Measurements from ENCODE around the gene PTPRG. TPM values are rescaled to one million over a fixed set of nuclear protein-coding genes. Genes with fewer than 3 reads are reported as not detected.

PTPRG gene
- total and polyA plus RNA-seq, 2 experiments from 2014 or later, result 24.4 to 131 TPM

GRCh38 chr3:62189376-62189698, 628.0 kb downstream of the PTPRG start:
- peaks cover 57% of the 10 kb centered on the region for H3K36me3 Mint-ChIP-seq (ENCODE audit: low read depth)
- peaks cover 26% of the 10 kb centered on the region for H3K4me1 Mint-ChIP-seq
- Histone ChIP-seq H4K20me1 (replicated peaks; ENCODE audit: insufficient read depth) (no peaks in the 10 kb centered on the region; the same call in 1 of the 2 replicates), H3K4me1 (ENCODE audit: insufficient read depth) (peaks cover 6% of the 10 kb centered on the region; the same call in 1 of the 2 replicates), H3K36me3 (ENCODE audit: insufficient read depth) (peaks cover 3% of the 10 kb centered on the region; the same call in 1 of the 2 replicates), H3F3A (replicated peaks; ENCODE audit: low read depth) (peaks cover 6% of the 10 kb centered on the region; the same call in 1 of the 2 replicates), H2AFZ (no peak overlapping the region), H3K9me2 (ENCODE audit: insufficient read depth) (no peaks in the 10 kb centered on the region), H3K4me3 (no peak overlapping the region), H3K27me3 (ENCODE audit: insufficient read depth) (no peaks in the 10 kb centered on the region), H3K79me2 (replicated peaks; ENCODE audit: insufficient read depth) (no peaks in the 10 kb centered on the region), H3K27ac (ENCODE audit: low read depth) (no peak overlapping the region), H3K4me2 (no peak overlapping the region)
- H3K9me3 Mint-ChIP-seq, result no peaks in the 10 kb centered on the region
- DNase-seq (ENCODE audit: low spot score) (no peak), ATAC-seq (no peak)
- H3K27me3 Mint-ChIP-seq (ENCODE audit: insufficient read depth, low read depth, poor library complexity), result peaks cover 7% of the 10 kb centered on the region
- TF ChIP-seq EZH2phosphoT487 (IDR thresholded peaks at IDR 0.05; ENCODE audit: unreplicated experiment), result no peak
- TF ChIP-seq CTCF (conservative IDR thresholded peaks at IDR 0.05; ENCODE audit: low read depth in 2 of 2), result no peak
- no peak overlapping the region for H3K4me3 Mint-ChIP-seq
- H3K27ac Mint-ChIP-seq, result peak overlapping the region; percentile 56; the same call in 1 of the 2 replicates

GRCh38 chr3:62192891-62193290, 631.5 kb downstream of the PTPRG start:
- Histone ChIP-seq H3K27me3 (ENCODE audit: insufficient read depth) (no peaks in the 10 kb centered on the region), H3K79me2 (replicated peaks; ENCODE audit: insufficient read depth) (no peaks in the 10 kb centered on the region), H3K4me3 (no peak overlapping the region), H3K4me1 (ENCODE audit: insufficient read depth) (peaks cover 6% of the 10 kb centered on the region; the same call in 1 of the 2 replicates), H3F3A (replicated peaks; ENCODE audit: low read depth) (peaks cover under 1% of the 10 kb centered on the region; the same call in 1 of the 2 replicates), H3K36me3 (ENCODE audit: insufficient read depth) (peaks cover 3% of the 10 kb centered on the region; the same call in 1 of the 2 replicates), H3K4me2 (no peak overlapping the region), H4K20me1 (replicated peaks; ENCODE audit: insufficient read depth) (no peaks in the 10 kb centered on the region), H3K27ac (ENCODE audit: low read depth) (no peak overlapping the region), H3K9me2 (ENCODE audit: insufficient read depth) (no peaks in the 10 kb centered on the region), H2AFZ (no peak overlapping the region)
- Mint-ChIP-seq H3K36me3 (ENCODE audit: low read depth) (peaks cover 48% of the 10 kb centered on the region), H3K4me1 (peaks cover 26% of the 10 kb centered on the region), H3K9me3 (no peaks in the 10 kb centered on the region), H3K4me3 (no peak overlapping the region), H3K27me3 (ENCODE audit: insufficient read depth, low read depth, poor library complexity) (peaks cover 5% of the 10 kb centered on the region), H3K27ac (no peak overlapping the region)
- DNase-seq (ENCODE audit: low spot score) (no peak), ATAC-seq (no peak)
- no peak for TF ChIP-seq STAT1 (IDR thresholded peaks at IDR 0.05; ENCODE audit: unreplicated experiment)
- TF ChIP-seq CTCF (conservative IDR thresholded peaks at IDR 0.05; ENCODE audit: low read depth in 2 of 2), result no peak
- TF ChIP-seq REST (IDR thresholded peaks at IDR 0.05; ENCODE audit: unreplicated experiment), result no peak
- no peak for TF ChIP-seq JUNB (IDR thresholded peaks at IDR 0.05; ENCODE audit: unreplicated experiment)
- TF ChIP-seq ZNF331 (CRISPR knock-in tag; IDR thresholded peaks at IDR 0.05; ENCODE audit: low read depth), result no peak
- no peak for TF ChIP-seq EZH2 (IDR thresholded peaks at IDR 0.05; ENCODE audit: low read depth, unreplicated experiment)
- no peak for TF ChIP-seq ZNF114 (CRISPR knock-in tag; IDR thresholded peaks at IDR 0.05)
- no peak for TF ChIP-seq NANOG (IDR thresholded peaks at IDR 0.05; ENCODE audit: borderline replicate concordance)

All from GM23338 (cell line).